B cell (primary cell): Measurements from ENCODE around the gene GPR183. TPM values are rescaled to one million over a fixed set of nuclear protein-coding genes. Genes with fewer than 3 reads are reported as not detected.

Experiments
- ATAC-seq: fragments of 200-7000 bp; cut with Tn5 transposase; one replicate; pipeline ENCODE4 v1.10.0; 2021; ENCODE audit warnings: low read depth, mild to moderate bottlenecking, moderate number of reproducible peaks, moderate library complexity
- CTCF ChIA-PET: fragments of 350-600 bp; sonication (Branson Sonifier 250); formaldehyde crosslinking; loops from one replicate; lab custom pipeline; 2021; ENCODE audit warnings: antibody characterized with exemption, inconsistent platforms; lab: Charles Lee
- POLR2A ChIA-PET: fragments of 350-600 bp; sonication (Branson Sonifier 250); formaldehyde crosslinking; loops from one replicate; lab custom pipeline; 2021; ENCODE audit warnings: antibody characterized with exemption; lab: Charles Lee
- DNase-seq: peaks from one replicate; pipeline ENCODE4 v3.0.0; 2013
- H2AFZ ChIP-seq: 2 replicates; pipeline ENCODE4 v1.6.1; 2012; ENCODE audit warnings: mild to moderate bottlenecking, low read depth, low read length; ENCODE audit not compliant: insufficient read depth, poor library complexity, severe bottlenecking
- H3K27ac ChIP-seq, 2 donors: 1 replicate in 1 of 2; 2 replicates in 1 of 2; pipeline ENCODE4 v1.5.1; 2012 to 2013; ENCODE audit warnings: low read length in 2 of 2, mild to moderate bottlenecking in 2 of 2, moderate library complexity in 1 of 2
- H3K27me3 ChIP-seq, 4 experiments: fragments of 200-600 bp in 1 of 4; sonication (generic) in 1 of 4; replicated peaks in 1 of 4; 1 replicate in 2 of 4; 2 replicates in 2 of 4; pipeline versions ENCODE4 v1.6.1 to v1.7.0; 2013 to 2016; ENCODE audit warnings: low read length in 3 of 4, mild to moderate bottlenecking in 2 of 4, mixed read lengths in 1 of 4, moderate library complexity in 1 of 4; ENCODE audit not compliant: insufficient read depth in 4 of 4, control insufficient read depth in 3 of 4; ENCODE audit errors: control extremely low read depth in 1 of 4
- H3K36me3 ChIP-seq, 2 experiments: replicated peaks in 1 of 2; 1 replicate in 1 of 2; 2 replicates in 1 of 2; pipeline versions ENCODE4 v1.6.1 to v1.7.1; 2013; ENCODE audit warnings: low read length in 1 of 2; ENCODE audit not compliant: insufficient read depth in 2 of 2, control insufficient read depth in 1 of 2; ENCODE audit errors: control extremely low read depth in 1 of 2, extremely low read depth in 1 of 2
- H3K4me1 ChIP-seq, 2 donors: fragments of 200-600 bp in 1 of 2; sonication (generic) in 1 of 2; 1 replicate in 1 of 2; 2 replicates in 1 of 2; pipeline versions ENCODE4 v1.5.1 to v1.6.1; 2013 to 2017; ENCODE audit warnings: low read length in 2 of 2; ENCODE audit not compliant: control insufficient read depth in 2 of 2, insufficient read depth in 2 of 2
- H3K4me2 ChIP-seq: replicated peaks from 2 replicates; pipeline ENCODE3; 2012; ENCODE audit warnings: mild to moderate bottlenecking, low read depth, low read length; ENCODE audit not compliant: poor library complexity, severe bottlenecking
- H3K4me3 ChIP-seq, 5 experiments: fragments of 200-600 bp in 1 of 5; sonication (generic) in 1 of 5; 1 replicate in 3 of 5; 2 replicates in 2 of 5; pipeline versions ENCODE4 v1.5.1 to v1.7.0; 2011 to 2016; ENCODE audit warnings: low read length in 4 of 5, mild to moderate bottlenecking in 4 of 5, low read depth in 2 of 5, control low read depth in 1 of 5, moderate library complexity in 1 of 5; ENCODE audit not compliant: insufficient read depth in 1 of 5; ENCODE audit errors: control extremely low read depth in 1 of 5, extremely low read depth in 1 of 5
- H3K79me2 ChIP-seq: fragments of 200-600 bp; sonication (generic); one replicate; pipeline ENCODE4 v1.6.0; 2016; ENCODE audit warnings: low read length; ENCODE audit not compliant: control insufficient read depth, insufficient read depth
- H3K9ac ChIP-seq: fragments of 200-600 bp; sonication (generic); 2 replicates; pipeline ENCODE4 v1.6.1; 2017; ENCODE audit warnings: mild to moderate bottlenecking, low read length, moderate library complexity
- H3K9me3 ChIP-seq, 3 donors: one replicate each; pipeline versions ENCODE4 v1.6.1 to v1.7.1; 2013; ENCODE audit warnings: low read length in 2 of 3; ENCODE audit not compliant: control insufficient read depth in 2 of 3, insufficient read depth in 1 of 3; ENCODE audit errors: control extremely low read depth in 1 of 3
- H4K20me1 ChIP-seq: 2 replicates; pipeline ENCODE4 v1.6.0; 2012; ENCODE audit warnings: mild to moderate bottlenecking, low read length; ENCODE audit not compliant: insufficient read depth, control insufficient read depth, poor library complexity, severe bottlenecking
- H3K27ac Mint-ChIP-seq: one replicate; pipeline ENCODE4 v1.8.0; 2021; ENCODE audit warnings: mixed read lengths
- H3K27me3 Mint-ChIP-seq: one replicate; pipeline ENCODE4 v1.8.0; 2021; ENCODE audit warnings: mixed read lengths
- H3K4me1 Mint-ChIP-seq: one replicate; pipeline ENCODE4 v1.8.0; 2021; ENCODE audit warnings: mixed read lengths
- H3K4me3 Mint-ChIP-seq: one replicate; pipeline ENCODE4 v1.8.0; 2021; ENCODE audit warnings: mixed read lengths
- H3K9me3 Mint-ChIP-seq: one replicate; pipeline ENCODE4 v1.8.0; 2022; ENCODE audit warnings: mixed read lengths; ENCODE audit not compliant: insufficient read depth
- EZH2 ChIP-seq: IDR thresholded peaks from 2 replicates; pipeline ENCODE4 v1.6.1; 2012; ENCODE audit warnings: borderline replicate concordance, low read depth, mild to moderate bottlenecking, moderate library complexity, low read length; ENCODE audit not compliant: insufficient read depth, poor library complexity, severe bottlenecking
- WGBS: methylation state at CpG from one replicate; pipeline ENCODE4 v1.1.5; 2013; ENCODE audit warnings: missing lambda C conversion rate; ENCODE audit not compliant: insufficient coverage; 5-methylcytosine and 5-hydroxymethylcytosine counted together
- intact Hi-C: fragments of 100-400 bp; cut with micrococcal nuclease; formaldehyde crosslinking; loops from one replicate; pipeline ENCODE4 v1.10.0; 2022
- polyA plus RNA-seq: library from polyadenylated mRNA; depleted of rRNA; stranded (reverse); fragments of >200 nt; gene quantifications from 2 replicates; pipeline ENCODE4 v1.2.3, GENCODE V29; 2012
- total RNA-seq, 2 donors: library from RNA; stranded (reverse); fragments of 120-200 nt in 1 of 2; gene quantifications; 1 replicate in 1 of 2; 2 replicates in 1 of 2; pipeline versions ENCODE4 v1.2.3 to v1.2.4, GENCODE V29; 2013 to 2022
- TF ChIP-seq, protein P1 (sequence below): fragments of 200-600 bp; IDR thresholded peaks from one replicate; pipeline ENCODE4 v1.8.0; 2022; ENCODE audit warnings: antibody characterized with exemption, mild to moderate bottlenecking

Gene GPR183
- total and polyA plus RNA-seq, 2 donors (not counting 1 experiment from before 2014, with no cell fraction given), result 150 to 256 TPM

DNA sequence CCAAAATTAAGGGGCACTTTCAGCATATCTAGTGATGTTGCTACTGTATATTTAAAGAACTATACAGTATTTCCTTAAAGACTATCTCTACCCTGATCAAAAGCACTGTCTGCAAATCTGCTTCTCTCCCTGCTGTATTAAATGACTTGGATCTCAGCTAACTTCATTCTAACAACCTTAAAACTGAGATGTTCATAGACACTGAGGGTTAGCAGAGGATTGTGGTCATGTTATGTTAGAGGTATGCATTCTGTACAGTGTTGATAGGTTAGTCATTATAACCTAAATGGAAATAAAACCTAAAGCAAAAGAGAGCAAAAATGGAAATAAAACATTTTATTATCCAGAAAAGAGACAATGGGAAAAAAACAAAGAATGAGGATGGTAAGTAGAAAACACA lies 9.9 kb downstream of the GPR183 start:
- no peaks in the 10 kb centered on the region for H3K9me3 Mint-ChIP-seq
- Histone ChIP-seq H3K27me3 (no peaks in the 10 kb centered on the region), H3K9me3 (no peaks in the 10 kb centered on the region), H3K9ac (peak overlapping the region; percentile 44), H3K36me3 (peaks cover 0 to 65% of the 10 kb centered on the region in 2 experiments), H3K4me3 (peak overlapping the region in 1 of 5 experiments; percentile 47), H3K4me2 (peak overlapping the region; percentile 67), H2AFZ (no peak overlapping the region), H3K79me2 (peaks cover 96% of the 10 kb centered on the region), H4K20me1 (no peaks in the 10 kb centered on the region), H3K27ac (peak overlapping the region; percentile 61 to 78), H3K4me1 (peaks cover 83 to 90% of the 10 kb centered on the region in 2 donors)
- H3K4me3 Mint-ChIP-seq, result peak overlapping the region; percentile 81
- DNase-seq (no peak), ATAC-seq (no peak)
- ChIA-PET POLR2A (interaction anchor here (1.0 to 1.3 kb wide), 3 partner anchors 9 to 91 kb away, joined by 3 to 4 read pairs (median 3); no protein-coding TSS in a partner anchor), CTCF (interaction anchor here (0.5 to 13.9 kb wide), 16 partner anchors 9 to 140 kb away, joined by 3 to 206 read pairs (median 5); partner anchors contain the start of gene GPR183)
- no peak for TF ChIP-seq EZH2
- TF ChIP-seq, protein P1, sequence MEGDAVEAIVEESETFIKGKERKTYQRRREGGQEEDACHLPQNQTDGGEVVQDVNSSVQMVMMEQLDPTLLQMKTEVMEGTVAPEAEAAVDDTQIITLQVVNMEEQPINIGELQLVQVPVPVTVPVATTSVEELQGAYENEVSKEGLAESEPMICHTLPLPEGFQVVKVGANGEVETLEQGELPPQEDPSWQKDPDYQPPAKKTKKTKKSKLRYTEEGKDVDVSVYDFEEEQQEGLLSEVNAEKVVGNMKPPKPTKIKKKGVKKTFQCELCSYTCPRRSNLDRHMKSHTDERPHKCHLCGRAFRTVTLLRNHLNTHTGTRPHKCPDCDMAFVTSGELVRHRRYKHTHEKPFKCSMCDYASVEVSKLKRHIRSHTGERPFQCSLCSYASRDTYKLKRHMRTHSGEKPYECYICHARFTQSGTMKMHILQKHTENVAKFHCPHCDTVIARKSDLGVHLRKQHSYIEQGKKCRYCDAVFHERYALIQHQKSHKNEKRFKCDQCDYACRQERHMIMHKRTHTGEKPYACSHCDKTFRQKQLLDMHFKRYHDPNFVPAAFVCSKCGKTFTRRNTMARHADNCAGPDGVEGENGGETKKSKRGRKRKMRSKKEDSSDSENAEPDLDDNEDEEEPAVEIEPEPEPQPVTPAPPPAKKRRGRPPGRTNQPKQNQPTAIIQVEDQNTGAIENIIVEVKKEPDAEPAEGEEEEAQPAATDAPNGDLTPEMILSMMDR, result no peak
- H3K27me3 Mint-ChIP-seq, result no peaks in the 10 kb centered on the region
- peak overlapping the region; percentile 79 for H3K27ac Mint-ChIP-seq
- intact Hi-C loops, result no loop called here
- peaks cover 84% of the 10 kb centered on the region for H3K4me1 Mint-ChIP-seq

DNA sequence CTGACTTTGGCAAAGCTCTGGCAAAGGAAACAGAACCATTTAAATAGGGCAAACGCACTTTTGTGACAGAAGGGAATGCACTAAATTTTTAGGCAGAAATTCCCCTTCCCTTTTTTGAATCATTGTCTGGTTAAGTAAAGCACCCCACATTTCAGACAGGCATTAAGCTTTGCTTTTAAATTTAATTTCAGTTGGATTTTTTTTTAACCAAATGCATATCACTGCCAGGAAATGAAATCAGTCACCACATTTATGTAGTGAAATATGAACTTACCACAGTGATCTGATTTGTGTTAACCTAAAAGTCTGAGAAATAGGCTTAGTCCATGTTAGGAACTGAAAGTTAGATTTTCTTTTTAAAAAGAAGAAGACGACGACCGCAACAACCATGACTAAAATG lies 10.8 kb downstream of the GPR183 start:
- H3K4me1 Mint-ChIP-seq, result peaks cover 82% of the 10 kb centered on the region
- POLR2A ChIA-PET, result interaction anchor here (0.6 to 1.3 kb wide), 3 partner anchors 16 to 119 kb away, joined by 3 to 4 read pairs (median 4); no protein-coding TSS in a partner anchor

More for the DNA sequence above, 10.8 kb downstream of the GPR183 start:
- Mint-ChIP-seq H3K4me3 (peak overlapping the region; percentile 72), H3K27me3 (no peaks in the 10 kb centered on the region), H3K9me3 (no peaks in the 10 kb centered on the region), H3K27ac (peak overlapping the region; percentile 59)
- DNase-seq (peak; percentile 45), ATAC-seq (no peak)
- Histone ChIP-seq H3K4me2 (peak overlapping the region; percentile 67), H3K27ac (peak overlapping the region; percentile 32 to 78), H3K4me1 (peaks cover 73 to 81% of the 10 kb centered on the region in 2 donors), H3K9me3 (no peaks in the 10 kb centered on the region), H3K36me3 (peaks cover 0 to 69% of the 10 kb centered on the region in 2 experiments), H3K27me3 (no peaks in the 10 kb centered on the region), H3K4me3 (peak overlapping the region in 3 of 5 experiments; percentile 2 to 47 (median 17)), H4K20me1 (no peaks in the 10 kb centered on the region), H3K9ac (peak overlapping the region; percentile 44), H3K79me2 (peaks cover 94% of the 10 kb centered on the region), H2AFZ (no peak overlapping the region)
- intact Hi-C loops, result loop anchor here (1.0 kb wide), 1 partner anchor 14 kb away; no protein-coding TSS in a partner anchor
- TF ChIP-seq EZH2, result no peak
- TF ChIP-seq, protein P1, result no peak
- CTCF ChIA-PET, result interaction anchor here (0.9 to 13.9 kb wide), 9 partner anchors 10 to 141 kb away, joined by 3 to 206 read pairs (median 4); no protein-coding TSS in a partner anchor
- no CpG with 5 or more reads among the region's 4 CpGs for whole genome bisulfite sequencing
